ENCODE results near the gene SNAPC2. TPM values are rescaled to one million over a fixed set of nuclear protein-coding genes. Genes with fewer than 3 reads are reported as not detected.

Gene SNAPC2
- total and polyA plus RNA-seq, 2 experiments from 2014 or later, result 33.7 to 47.2 TPM

DNA sequence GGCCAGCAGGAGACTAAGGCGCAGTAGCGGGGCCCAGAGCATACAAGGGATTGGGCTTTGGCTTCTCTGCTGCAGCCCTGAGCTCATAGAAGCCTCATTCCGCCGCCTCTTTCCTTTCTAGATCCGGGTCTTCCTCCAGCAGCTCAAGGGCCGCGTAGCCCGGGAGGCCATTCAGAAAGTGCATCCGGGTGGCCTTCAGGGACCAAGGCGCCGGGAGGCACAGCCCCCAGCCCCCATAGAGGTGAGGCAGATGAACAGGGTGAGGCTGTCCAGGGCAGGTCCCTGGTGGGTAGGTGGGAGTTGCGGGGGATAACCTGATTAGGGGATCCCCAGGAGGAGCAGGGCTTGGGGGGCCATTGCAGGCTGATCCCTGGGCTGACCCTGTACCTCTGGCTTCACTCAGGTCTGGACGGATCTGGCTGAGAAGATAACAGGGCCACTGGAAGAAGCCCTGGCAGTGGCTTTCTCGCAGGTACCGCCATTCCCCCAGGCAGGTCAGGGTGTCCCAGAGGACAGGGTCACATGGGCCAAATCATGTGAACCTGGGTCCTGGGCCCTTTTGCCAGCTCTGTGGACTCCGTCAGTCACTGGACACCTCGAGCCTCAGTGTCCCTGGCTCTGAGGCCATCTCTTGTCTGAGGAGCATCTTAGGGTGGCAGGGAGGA, 1.3 kb downstream of the SNAPC2 start:
- Histone ChIP-seq H3K79me2 (ENCODE audit: insufficient read depth) (peaks cover 16% of the 10 kb centered on the region), H3K4me1 (ENCODE audit: insufficient read depth) (0 out of 2 replicates have a peak, but pooled peaks cover 11% of the 10 kb centered on the region), H3K4me3 (peak overlapping the region; percentile 80), H3K4me2 (ENCODE audit: unreplicated experiment) (peak overlapping the region; percentile 95), H3K9me2 (ENCODE audit: insufficient read depth) (no peaks in the 10 kb centered on the region), H2AFZ (peak overlapping the region; percentile 52), H3K27me3 (replicated peaks; ENCODE audit: insufficient read depth) (no peaks in the 10 kb centered on the region), H3K9me3 (ENCODE audit: low read depth) (no peaks in the 10 kb centered on the region), H4K20me1 (ENCODE audit: insufficient read depth) (no peaks in the 10 kb centered on the region), H3K27ac (peak overlapping the region; percentile 84), H3F3A (ENCODE audit: insufficient read depth) (no peaks in the 10 kb centered on the region), H3K36me3 (ENCODE audit: low read depth) (no peaks in the 10 kb centered on the region), H3K9ac (peak overlapping the region; percentile 87)
- TF ChIP-seq EZH2 (IDR thresholded peaks at IDR 0.05; ENCODE audit: insufficient read depth, poor library complexity, severe bottlenecking) (no peak), EZH2phosphoT487 (IDR thresholded peaks at IDR 0.05; ENCODE audit: insufficient read depth, low read depth) (no peak)
- no peak for DNase-seq
- 30 to 34% methylated on average over 16 to 17 of the region's 17 CpGs for WGBS, 2 experiments (ENCODE audit: low coverage in 1 of 2, low lambda C conversion rate in 2 of 2, missing lambda C conversion rate in 2 of 2)
- in situ Hi-C loops (cut with MboI), result no loop called here

GRCh38 chr19:7921967-7922835, 2.1 kb downstream of the SNAPC2 start:
- H3K4me3 ChIP-seq, result peak overlapping the region; percentile 80
- DNase-seq, result no peak
- no peak for TF ChIP-seq EZH2 (IDR thresholded peaks at IDR 0.05; ENCODE audit: insufficient read depth, poor library complexity, severe bottlenecking)
- TF ChIP-seq EZH2phosphoT487 (IDR thresholded peaks at IDR 0.05; ENCODE audit: insufficient read depth, low read depth), result no peak
- H3K9ac ChIP-seq, result peak overlapping the region; percentile 87
- 89 to 90% methylated on average over 28 to 31 of the region's 31 CpGs for WGBS, 2 experiments (ENCODE audit: low coverage in 1 of 2, low lambda C conversion rate in 2 of 2, missing lambda C conversion rate in 2 of 2)
- no peaks in the 10 kb centered on the region for H3K9me3 ChIP-seq (ENCODE audit: low read depth)
- peak overlapping the region; percentile 84; the same call in 1 of the 2 replicates for H3K27ac ChIP-seq
- in situ Hi-C loops (cut with MboI), result no loop called here
- 0 out of 2 replicates have a peak, but pooled peaks cover 12% of the 10 kb centered on the region for H3K4me1 ChIP-seq (ENCODE audit: insufficient read depth)
- no peaks in the 10 kb centered on the region for H3F3A ChIP-seq (ENCODE audit: insufficient read depth)
- H3K27me3 ChIP-seq (replicated peaks; ENCODE audit: insufficient read depth), result no peaks in the 10 kb centered on the region
- H3K79me2 ChIP-seq (ENCODE audit: insufficient read depth), result peaks cover 16% of the 10 kb centered on the region
- H4K20me1 ChIP-seq (ENCODE audit: insufficient read depth), result no peaks in the 10 kb centered on the region
- no peaks in the 10 kb centered on the region for H3K9me2 ChIP-seq (ENCODE audit: insufficient read depth)
- H3K36me3 ChIP-seq (ENCODE audit: low read depth), result no peaks in the 10 kb centered on the region
- peak overlapping the region; percentile 95 for H3K4me2 ChIP-seq (ENCODE audit: unreplicated experiment)
- H2AFZ ChIP-seq, result no peak overlapping the region

- Histone ChIP-seq H3K4me3 (no peak overlapping the region), H3K79me2 (ENCODE audit: insufficient read depth) (peaks cover 16% of the 10 kb centered on the region), H3F3A (ENCODE audit: insufficient read depth) (no peaks in the 10 kb centered on the region), H3K36me3 (ENCODE audit: low read depth) (no peaks in the 10 kb centered on the region), H2AFZ (no peak overlapping the region), H3K9me3 (ENCODE audit: low read depth) (no peaks in the 10 kb centered on the region), H3K9me2 (ENCODE audit: insufficient read depth) (no peaks in the 10 kb centered on the region), H4K20me1 (ENCODE audit: insufficient read depth) (no peaks in the 10 kb centered on the region), H3K27me3 (replicated peaks; ENCODE audit: insufficient read depth) (no peaks in the 10 kb centered on the region), H3K27ac (no peak overlapping the region), H3K9ac (no peak overlapping the region), H3K4me1 (ENCODE audit: insufficient read depth) (peaks cover 13% of the 10 kb centered on the region; the same call in 1 of the 2 replicates), H3K4me2 (ENCODE audit: unreplicated experiment) (no peak overlapping the region)
- WGBS, 2 experiments (ENCODE audit: low coverage in 1 of 2, low lambda C conversion rate in 2 of 2, missing lambda C conversion rate in 2 of 2), result 88 to 91% methylated on average over 7 to 8 of the region's 8 CpGs
- DNase-seq, result no peak
- no peak for TF ChIP-seq EZH2 (IDR thresholded peaks at IDR 0.05; ENCODE audit: insufficient read depth, poor library complexity, severe bottlenecking)
- no peak for TF ChIP-seq EZH2phosphoT487 (IDR thresholded peaks at IDR 0.05; ENCODE audit: insufficient read depth, low read depth)
- in situ Hi-C loops (cut with MboI), result no loop called here
These were observed 2.7 kb downstream of the SNAPC2 start for GRCh38 chr19:7922836-7923195.

- peaks cover 21% of the 10 kb centered on the region for H3K4me1 ChIP-seq (ENCODE audit: insufficient read depth)
- DNase-seq, result no peak
These were observed 3.4 kb downstream of the SNAPC2 start for GRCh38 chr19:7923295-7924191.

More at GRCh38 chr19:7923295-7924191, 3.4 kb downstream of the SNAPC2 start:
- Histone ChIP-seq H3K9ac (no peak overlapping the region), H3K9me2 (ENCODE audit: insufficient read depth) (no peaks in the 10 kb centered on the region), H3K27me3 (replicated peaks; ENCODE audit: insufficient read depth) (no peaks in the 10 kb centered on the region), H3K4me3 (no peak overlapping the region), H3K36me3 (ENCODE audit: low read depth) (no peaks in the 10 kb centered on the region), H3K27ac (no peak overlapping the region), H2AFZ (no peak overlapping the region), H4K20me1 (ENCODE audit: insufficient read depth) (no peaks in the 10 kb centered on the region), H3K79me2 (ENCODE audit: insufficient read depth) (peaks cover 16% of the 10 kb centered on the region), H3K9me3 (ENCODE audit: low read depth) (no peaks in the 10 kb centered on the region), H3K4me2 (ENCODE audit: unreplicated experiment) (no peak overlapping the region), H3F3A (ENCODE audit: insufficient read depth) (0 out of 2 replicates have a peak, but pooled peaks cover 7% of the 10 kb centered on the region)
- in situ Hi-C loops (cut with MboI), result no loop called here
- WGBS, 2 experiments (ENCODE audit: low coverage in 1 of 2, low lambda C conversion rate in 2 of 2, missing lambda C conversion rate in 2 of 2), result 66 to 78% methylated on average over 30 to 31 of the region's 31 CpGs
- TF ChIP-seq EZH2 (IDR thresholded peaks at IDR 0.05; ENCODE audit: insufficient read depth, poor library complexity, severe bottlenecking) (no peak), EZH2phosphoT487 (IDR thresholded peaks at IDR 0.05; ENCODE audit: insufficient read depth, low read depth) (no peak)
